HFF-Myc (cell line): Measurements from ENCODE around the gene PRDM16.

Source experiments
- DNase-seq: peaks from one replicate; pipeline ENCODE4 v3.0.0-alpha.2; 2011; ENCODE audit warnings: low read depth; ENCODE audit errors: extremely low read depth
- H3K4me3 ChIP-seq: replicated peaks from 2 replicates; pipeline ENCODE4 v1.5.1; 2011; ENCODE audit warnings: low read depth, mild to moderate bottlenecking, control low read depth, low read length
- TF ChIP-seq, protein P1 (sequence below): IDR thresholded peaks from 2 replicates; pipeline ENCODE4 v1.5.1; 2012; ENCODE audit warnings: mild to moderate bottlenecking, low read depth, low read length, control low read depth; ENCODE audit errors: missing control alignments

PRDM16 gene

GRCh38 chr1:3139451-3139852, 70.4 kb downstream of the PRDM16 start:
- DNase-seq, result no peak
- TF ChIP-seq, protein P1, sequence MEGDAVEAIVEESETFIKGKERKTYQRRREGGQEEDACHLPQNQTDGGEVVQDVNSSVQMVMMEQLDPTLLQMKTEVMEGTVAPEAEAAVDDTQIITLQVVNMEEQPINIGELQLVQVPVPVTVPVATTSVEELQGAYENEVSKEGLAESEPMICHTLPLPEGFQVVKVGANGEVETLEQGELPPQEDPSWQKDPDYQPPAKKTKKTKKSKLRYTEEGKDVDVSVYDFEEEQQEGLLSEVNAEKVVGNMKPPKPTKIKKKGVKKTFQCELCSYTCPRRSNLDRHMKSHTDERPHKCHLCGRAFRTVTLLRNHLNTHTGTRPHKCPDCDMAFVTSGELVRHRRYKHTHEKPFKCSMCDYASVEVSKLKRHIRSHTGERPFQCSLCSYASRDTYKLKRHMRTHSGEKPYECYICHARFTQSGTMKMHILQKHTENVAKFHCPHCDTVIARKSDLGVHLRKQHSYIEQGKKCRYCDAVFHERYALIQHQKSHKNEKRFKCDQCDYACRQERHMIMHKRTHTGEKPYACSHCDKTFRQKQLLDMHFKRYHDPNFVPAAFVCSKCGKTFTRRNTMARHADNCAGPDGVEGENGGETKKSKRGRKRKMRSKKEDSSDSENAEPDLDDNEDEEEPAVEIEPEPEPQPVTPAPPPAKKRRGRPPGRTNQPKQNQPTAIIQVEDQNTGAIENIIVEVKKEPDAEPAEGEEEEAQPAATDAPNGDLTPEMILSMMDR, result no peak
- no peak overlapping the region for H3K4me3 ChIP-seq

GRCh38 chr1:3139871-3140361, 70.9 kb downstream of the PRDM16 start:
- DNase-seq, result no peak
- H3K4me3 ChIP-seq, result no peak overlapping the region
- TF ChIP-seq, protein P1, result no peak

DNA sequence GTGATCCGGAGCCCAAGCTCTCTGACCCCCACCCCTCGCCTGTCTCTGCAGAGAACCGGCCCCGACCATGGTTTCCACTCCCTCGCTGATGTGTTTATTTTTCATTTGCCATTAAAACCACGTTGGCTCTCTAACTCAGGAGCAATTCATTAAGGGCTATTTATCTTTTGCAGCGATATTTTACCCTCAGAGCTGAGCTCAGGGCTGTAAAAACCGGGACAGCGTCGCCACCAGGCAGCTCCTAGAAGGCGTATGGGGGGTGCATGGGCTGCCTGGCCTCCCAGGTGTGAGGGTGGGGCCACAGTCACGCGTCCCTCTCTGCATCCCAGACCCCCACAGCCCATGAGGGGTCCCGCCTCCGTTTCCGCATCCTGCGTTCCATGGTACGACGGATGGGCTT, 71.4 kb downstream of the PRDM16 start:
- TF ChIP-seq, protein P1, result no peak
- DNase-seq, result no peak
- H3K4me3 ChIP-seq, result no peak overlapping the region

DNA sequence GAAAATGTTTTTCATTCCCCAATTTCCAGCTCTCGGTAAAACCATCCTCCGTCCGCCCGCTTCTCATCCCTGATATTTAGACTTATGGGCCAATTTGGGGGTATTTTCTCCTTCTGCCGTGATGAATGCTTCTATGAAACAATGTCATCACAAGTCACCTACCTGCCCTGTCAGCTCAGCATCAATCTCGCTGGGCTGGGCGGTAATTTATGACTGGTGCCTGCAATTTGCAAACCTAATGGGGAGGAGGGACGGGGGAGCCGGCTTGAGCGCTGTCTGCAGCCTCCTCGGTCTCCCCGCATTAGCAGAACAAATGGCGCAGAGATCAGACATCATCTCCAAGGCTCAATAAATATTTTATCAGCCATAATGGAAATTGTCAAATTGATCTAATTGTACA, 72.1 kb downstream of the PRDM16 start:
- no peak overlapping the region for H3K4me3 ChIP-seq
- TF ChIP-seq, protein P1, result no peak
- DNase-seq, result no peak

DNA sequence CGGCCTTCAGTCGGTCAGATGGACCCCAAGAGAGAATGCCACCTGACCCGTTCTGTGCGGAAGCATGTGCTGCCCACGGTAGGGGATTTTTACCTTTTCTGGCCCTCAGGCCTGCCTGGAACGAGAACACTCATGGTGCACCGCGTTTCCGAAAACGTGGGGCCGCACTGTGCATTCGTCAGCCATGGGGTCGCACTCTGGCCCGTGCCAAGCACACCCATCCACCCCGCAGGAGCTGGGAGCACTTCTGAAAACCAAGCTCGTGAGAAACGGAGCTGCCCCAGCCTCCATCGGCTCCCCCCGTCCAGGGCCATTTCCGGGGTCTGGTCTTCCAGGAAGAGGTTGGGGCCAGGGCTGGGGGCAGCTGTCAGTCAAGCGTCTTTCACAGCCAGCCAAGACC, 72.8 kb downstream of the PRDM16 start:
- TF ChIP-seq, protein P1, result no peak
- H3K4me3 ChIP-seq, result no peak overlapping the region
- no peak for DNase-seq

DNA sequence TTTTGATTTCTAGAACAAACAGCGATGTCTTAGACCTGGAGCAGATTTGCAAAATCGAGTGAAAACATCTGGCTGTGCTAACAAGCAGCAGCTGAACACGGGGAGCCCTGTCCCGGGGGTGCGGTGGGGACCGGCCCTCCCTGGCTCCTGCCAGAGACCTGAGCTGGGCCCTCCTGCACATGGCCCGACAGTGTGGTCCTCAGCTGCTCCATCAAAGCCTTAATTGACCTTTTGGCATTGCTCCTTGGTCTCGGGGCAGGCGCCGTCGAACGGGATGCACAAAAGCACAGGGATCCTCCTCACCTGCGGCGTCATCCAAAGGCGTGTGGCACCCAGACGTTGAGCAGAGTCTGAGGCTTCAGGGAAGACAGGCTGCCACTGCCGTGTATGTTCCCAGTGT, 73.2 kb downstream of the PRDM16 start:
- DNase-seq, result no peak
- no peak overlapping the region for H3K4me3 ChIP-seq
- TF ChIP-seq, protein P1, result no peak

DNA sequence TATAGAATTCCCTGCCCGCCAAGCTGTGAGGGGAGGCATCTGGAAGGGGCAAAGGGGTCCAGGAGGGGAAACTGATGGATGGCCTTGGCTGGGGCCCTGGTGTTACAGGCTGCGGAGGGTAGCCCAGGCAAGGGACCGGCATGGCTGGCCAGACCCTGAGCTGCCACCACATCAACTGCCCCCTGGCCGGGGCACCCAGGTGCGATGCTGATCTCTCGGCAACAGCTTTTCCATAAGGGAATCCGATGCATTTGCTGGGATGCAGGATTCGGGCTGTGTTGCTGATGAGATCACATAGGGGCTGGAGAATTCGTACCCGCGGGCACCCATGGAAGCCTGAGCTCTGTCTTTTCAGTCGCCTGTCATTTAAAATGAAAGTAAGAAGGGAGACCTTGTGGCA, 73.7 kb downstream of the PRDM16 start:
- TF ChIP-seq, protein P1, result no peak
- no peak overlapping the region for H3K4me3 ChIP-seq
- no peak for DNase-seq
